Kidney (tissue), 14 donors: ENCODE results near the gene LINGO4. TPM values are rescaled to one million over a fixed set of nuclear protein-coding genes. Genes with fewer than 3 reads are reported as not detected.

Experiments
- DNase-seq, 5 donors: peaks; one replicate each; pipeline ENCODE4 v3.0.0-alpha.2; 2013 to 2020
- FAIRE-seq: peaks from 2 replicates; lab custom pipeline; 2012; peaks lifted over from hg19 to GRCh38; lab: Jason Lieb, UNC
- H3K27ac ChIP-seq, 2 donors: one replicate each; pipeline ENCODE4 v1.7.0; 2013; ENCODE audit warnings: low read depth in 2 of 2, low read length in 2 of 2, inconsistent platforms in 1 of 2
- H3K27me3 ChIP-seq: one replicate; pipeline ENCODE4 v1.7.1; 2013; ENCODE audit warnings: low read length, inconsistent platforms; ENCODE audit not compliant: control insufficient read depth, insufficient read depth
- H3K36me3 ChIP-seq, 3 donors: one replicate each; pipeline versions ENCODE4 v1.7.0 to v1.7.1; 2013; ENCODE audit warnings: low read length in 3 of 3, control low read depth in 1 of 3, inconsistent platforms in 1 of 3; ENCODE audit not compliant: insufficient read depth in 3 of 3, control insufficient read depth in 2 of 3
- H3K4me1 ChIP-seq, 3 donors: one replicate each; pipeline versions ENCODE4 v1.7.0 to v1.7.1; 2013; ENCODE audit warnings: low read length in 3 of 3, inconsistent platforms in 1 of 3, low read depth in 1 of 3; ENCODE audit not compliant: control insufficient read depth in 2 of 3, insufficient read depth in 2 of 3
- H3K4me3 ChIP-seq, 3 donors: one replicate each; pipeline versions ENCODE4 v1.7.0 to v1.8.1; 2013; ENCODE audit warnings: low read length in 3 of 3, control low read depth in 1 of 3, inconsistent platforms in 1 of 3
- H3K9ac ChIP-seq, 3 donors: one replicate each; pipeline versions ENCODE4 v1.7.0 to v1.7.1; 2013; ENCODE audit warnings: low read length in 3 of 3, control low read depth in 1 of 3, inconsistent platforms in 1 of 3
- H3K9me3 ChIP-seq, 3 donors: one replicate each; pipeline versions ENCODE4 v1.7.0 to v1.7.1; 2013; ENCODE audit warnings: low read length in 3 of 3, control low read depth in 1 of 3, inconsistent platforms in 1 of 3; ENCODE audit not compliant: control insufficient read depth in 2 of 3, insufficient read depth in 1 of 3
- intact Hi-C: fragments of 100-400 bp; cut with DNase I; formaldehyde crosslinking; loops from one replicate; pipeline ENCODE4 v1.11.1; 2022
- polyA plus RNA-seq: library from polyadenylated mRNA; stranded (reverse); fragments of 350-450 nt; fragmentation: Illumina TruSeq; extraction: RNeasy Lipid Tissue Mini Kit (QIAGEN cat#74804); gene quantifications from one replicate; pipeline ENCODE4 v1.2.3, GENCODE V29; 2014; ENCODE audit warnings: low read depth, low replicate concordance; ENCODE audit not compliant: insufficient read depth
- total RNA-seq: library from RNA; stranded (reverse); fragmentation: NEBNext Ultra II Directional; extraction: Animal tissue kit (Norgen Biotek cat#: 25700); gene quantifications from one replicate; pipeline ENCODE4 v1.2.1, GENCODE V29; 2021
- TF ChIP-seq, protein P1 (sequence below): IDR thresholded peaks from 3 replicates; pipeline ENCODE4 v1.5.1; 2012; ENCODE audit warnings: mild to moderate bottlenecking, moderate library complexity, borderline replicate concordance; ENCODE audit not compliant: insufficient read depth; ENCODE audit errors: extremely low read depth
- donor health status: control.
- donor health status: control.
- donor health status: control.
- donor health status: control.
- donor health status: control.
- donor health status: DM: yes; HTN: yes; CAD: no.
- donor health status: Normal renal cell carcinoma (clear cell type).

LINGO4 gene
- total and polyA plus RNA-seq, 2 donors from 2014 or later, result 0.32 to 0.41 TPM

DNA sequence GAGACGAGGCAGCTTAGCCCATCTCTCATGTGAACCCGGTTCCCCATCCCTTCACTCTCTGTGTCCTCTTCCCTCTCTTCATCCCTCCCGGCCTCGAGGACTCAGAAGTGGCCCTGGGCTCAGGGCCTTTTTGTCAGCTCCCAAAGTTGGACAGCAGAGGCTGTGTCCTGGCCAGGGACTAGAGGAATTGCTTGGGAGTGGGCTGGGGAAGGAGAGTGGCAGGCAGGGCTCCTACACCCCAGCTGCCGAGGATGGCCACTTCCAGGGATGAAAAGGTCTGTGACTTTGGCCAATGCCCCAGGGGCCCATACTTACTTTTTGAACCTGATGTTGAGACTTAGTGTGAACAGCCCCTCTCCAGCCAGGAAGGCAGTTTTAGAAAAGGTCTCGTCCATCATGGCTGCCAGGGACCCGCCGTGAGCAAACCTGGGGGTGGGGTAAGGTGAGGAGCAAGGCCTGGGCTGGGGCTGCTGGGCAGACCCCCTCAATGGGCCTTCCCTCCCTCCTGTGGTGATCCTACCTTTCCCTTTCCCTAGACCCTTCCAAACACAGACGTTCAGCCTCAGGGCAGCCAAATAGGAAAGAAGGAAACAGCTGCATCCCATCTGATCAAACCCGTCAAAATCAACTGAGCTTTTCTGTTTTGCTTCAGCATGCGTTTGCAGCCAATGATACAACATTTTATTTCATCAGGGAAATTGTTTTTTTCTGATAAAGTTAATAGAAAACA is 42.8 kb upstream of the LINGO4 start:
- no peak overlapping the region for H3K4me3 ChIP-seq
- TF ChIP-seq, protein P1, sequence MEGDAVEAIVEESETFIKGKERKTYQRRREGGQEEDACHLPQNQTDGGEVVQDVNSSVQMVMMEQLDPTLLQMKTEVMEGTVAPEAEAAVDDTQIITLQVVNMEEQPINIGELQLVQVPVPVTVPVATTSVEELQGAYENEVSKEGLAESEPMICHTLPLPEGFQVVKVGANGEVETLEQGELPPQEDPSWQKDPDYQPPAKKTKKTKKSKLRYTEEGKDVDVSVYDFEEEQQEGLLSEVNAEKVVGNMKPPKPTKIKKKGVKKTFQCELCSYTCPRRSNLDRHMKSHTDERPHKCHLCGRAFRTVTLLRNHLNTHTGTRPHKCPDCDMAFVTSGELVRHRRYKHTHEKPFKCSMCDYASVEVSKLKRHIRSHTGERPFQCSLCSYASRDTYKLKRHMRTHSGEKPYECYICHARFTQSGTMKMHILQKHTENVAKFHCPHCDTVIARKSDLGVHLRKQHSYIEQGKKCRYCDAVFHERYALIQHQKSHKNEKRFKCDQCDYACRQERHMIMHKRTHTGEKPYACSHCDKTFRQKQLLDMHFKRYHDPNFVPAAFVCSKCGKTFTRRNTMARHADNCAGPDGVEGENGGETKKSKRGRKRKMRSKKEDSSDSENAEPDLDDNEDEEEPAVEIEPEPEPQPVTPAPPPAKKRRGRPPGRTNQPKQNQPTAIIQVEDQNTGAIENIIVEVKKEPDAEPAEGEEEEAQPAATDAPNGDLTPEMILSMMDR, result no peak
- FAIRE-seq (no peak), DNase-seq (peak in 1 of 5 donors; percentile 69)
- no peaks in the 10 kb centered on the region for H3K36me3 ChIP-seq
- H3K4me1 ChIP-seq, result no peaks in the 10 kb centered on the region
- H3K9me3 ChIP-seq, result no peaks in the 10 kb centered on the region
- H3K27me3 ChIP-seq, result no peaks in the 10 kb centered on the region
- intact Hi-C loops, result no loop called here
- no peak overlapping the region for H3K27ac ChIP-seq
- H3K9ac ChIP-seq, result no peak overlapping the region

DNA sequence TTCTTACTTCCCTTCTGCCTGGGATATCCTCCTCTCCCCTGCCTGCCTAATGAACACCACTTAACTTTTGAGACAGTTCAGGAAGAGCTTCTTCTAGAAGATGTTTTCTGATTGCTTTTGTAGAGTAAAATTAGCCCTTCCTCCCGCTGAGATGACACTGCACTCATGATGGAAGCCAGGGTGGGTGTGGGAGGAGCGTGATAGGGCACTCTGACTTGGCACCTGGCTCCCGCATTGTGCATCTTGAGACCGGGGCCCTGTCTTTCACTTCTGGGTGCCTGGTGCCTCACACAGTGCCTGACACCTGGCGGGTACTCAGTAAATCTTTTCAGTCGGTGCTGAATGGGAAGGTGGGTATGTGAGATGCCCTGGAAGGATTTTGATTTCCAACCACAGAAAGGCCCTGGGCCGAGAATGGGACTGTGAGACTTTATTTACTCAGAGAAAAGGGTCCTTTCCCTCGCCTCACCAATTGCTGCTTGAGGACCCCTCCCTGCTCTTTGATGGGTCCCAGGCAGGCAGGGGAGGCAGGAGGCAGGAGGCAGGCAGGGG is 41.5 kb upstream of the LINGO4 start:
- no peak overlapping the region for H3K27ac ChIP-seq
- no peak overlapping the region for H3K4me3 ChIP-seq
- TF ChIP-seq, protein P1, result no peak
- H3K9me3 ChIP-seq, result no peaks in the 10 kb centered on the region
- no peaks in the 10 kb centered on the region for H3K4me1 ChIP-seq
- FAIRE-seq, result no peak
- DNase-seq, result no peak
- no peaks in the 10 kb centered on the region for H3K27me3 ChIP-seq
- intact Hi-C loops, result no loop called here
- H3K9ac ChIP-seq, result no peak overlapping the region
- no peaks in the 10 kb centered on the region for H3K36me3 ChIP-seq

DNA sequence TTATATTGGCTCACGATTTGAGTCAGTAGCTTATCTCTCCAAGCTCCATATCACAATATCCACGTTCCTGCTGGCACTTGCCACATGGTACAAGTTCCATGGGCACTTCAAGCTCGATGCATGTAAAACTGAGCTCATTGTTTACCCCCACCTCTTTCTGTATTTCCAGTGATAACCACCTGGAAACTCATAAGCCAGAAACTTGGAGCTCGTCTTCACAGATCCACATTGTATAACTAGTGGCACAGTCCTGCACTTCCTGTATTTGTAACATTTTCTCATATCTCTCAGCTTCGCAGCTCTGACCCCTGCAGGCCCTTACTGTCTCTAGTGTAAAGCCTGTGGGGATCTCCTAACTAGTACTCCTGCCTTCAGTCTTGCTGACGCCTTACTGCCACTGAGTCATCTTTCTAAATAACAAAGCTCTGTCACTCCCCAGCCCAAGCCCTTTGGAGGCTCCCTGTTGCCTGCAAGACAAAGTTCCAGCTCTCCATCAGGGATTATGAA is 40.9 kb upstream of the LINGO4 start:
- intact Hi-C loops, result no loop called here

More for the DNA sequence above, 40.9 kb upstream of the LINGO4 start:
- DNase-seq (no peak), FAIRE-seq (no peak)
- Histone ChIP-seq H3K27me3 (no peaks in the 10 kb centered on the region), H3K36me3 (no peaks in the 10 kb centered on the region), H3K9me3 (no peaks in the 10 kb centered on the region), H3K4me3 (no peak overlapping the region), H3K27ac (no peak overlapping the region), H3K9ac (no peak overlapping the region), H3K4me1 (no peaks in the 10 kb centered on the region)
- TF ChIP-seq, protein P1, result no peak
